SU-DHL-6 (cell line): Measurements from ENCODE around the gene RIMKLA.

ENCODE experiments used
- H2AFZ ChIP-seq: fragments of 200-600 bp; sonication (generic); 2 replicates; pipeline ENCODE4 v1.6.1; 2014; ENCODE audit warnings: low read depth, mild to moderate bottlenecking, moderate library complexity, mixed read lengths, antibody characterized with exemption, low read length; ENCODE audit not compliant: severe bottlenecking
- H3F3A ChIP-seq: fragments of 200-600 bp; shearing (Covaris generic); 2 replicates; pipeline ENCODE4 v1.6.0; 2016; ENCODE audit warnings: antibody characterized with exemption, mild to moderate bottlenecking; ENCODE audit not compliant: insufficient read depth
- H3K27ac ChIP-seq: fragments of 200-600 bp; sonication (generic); 2 replicates; pipeline ENCODE4 v1.5.1; 2016; ENCODE audit warnings: low read depth, mild to moderate bottlenecking, low read length, moderate library complexity, mixed read lengths
- H3K27me3 ChIP-seq: fragments of 200-600 bp; sonication (generic), shearing (Covaris generic); 2 replicates; pipeline ENCODE4 v1.6.0; 2014; ENCODE audit warnings: mild to moderate bottlenecking, low read length
- H3K36me3 ChIP-seq: fragments of 200-600 bp; sonication (generic); 2 replicates; pipeline ENCODE4 v1.6.1; 2014; ENCODE audit warnings: mild to moderate bottlenecking, low read length, mixed read lengths
- H3K4me2 ChIP-seq: fragments of 300-600, 200-600 bp; shearing (Covaris generic), sonication (generic); 2 replicates; pipeline ENCODE4 v1.6.0; 2014; ENCODE audit warnings: low read length, low read depth, mild to moderate bottlenecking; ENCODE audit not compliant: poor library complexity, severe bottlenecking
- H3K4me3 ChIP-seq: fragments of 200-600 bp; sonication (generic); 2 replicates; pipeline ENCODE4 v1.5.1; 2014; ENCODE audit warnings: antibody characterized with exemption, low read length, mild to moderate bottlenecking, mixed read lengths; ENCODE audit not compliant: insufficient read depth, poor library complexity, severe bottlenecking
- H3K79me2 ChIP-seq: fragments of 200-600 bp; sonication (generic); 2 replicates; pipeline ENCODE4 v1.6.1; 2014; ENCODE audit warnings: mild to moderate bottlenecking, low read length, moderate library complexity; ENCODE audit not compliant: insufficient read depth
- H3K9ac ChIP-seq: fragments of 200-600 bp; sonication (generic); 2 replicates; pipeline ENCODE4 v1.7.0; 2014; ENCODE audit warnings: mild to moderate bottlenecking, low read length
- H3K9me2 ChIP-seq: fragments of 200-600 bp; sonication (generic); replicated peaks from 2 replicates; pipeline ENCODE4 v1.6.1; 2014; ENCODE audit warnings: low read length; ENCODE audit not compliant: insufficient read depth
- H3K9me3 ChIP-seq: fragments of 200-600 bp; sonication (generic); 2 replicates; pipeline ENCODE4 v1.6.1; 2014; ENCODE audit warnings: low read length, mixed read lengths; ENCODE audit not compliant: insufficient read depth
- H4K20me1 ChIP-seq: fragments of 200-600 bp; sonication (generic); 2 replicates; pipeline ENCODE4 v1.6.1; 2014; ENCODE audit warnings: low read depth, mild to moderate bottlenecking, antibody characterized with exemption, low read length, moderate library complexity, mixed read lengths
- EZH2phosphoT487 ChIP-seq: fragments of 200-600 bp; sonication (generic), shearing (Covaris generic); conservative IDR thresholded peaks from 2 replicates; pipeline ENCODE4 v1.6.1; 2018; ENCODE audit warnings: mild to moderate bottlenecking, antibody characterized with exemption, low read length, moderate library complexity, mixed read lengths
- TF ChIP-seq, protein P1 (sequence below): fragments of 200-600 bp; sonication (generic); IDR thresholded peaks from one replicate; pipeline ENCODE4 v1.5.1; 2017; ENCODE audit warnings: antibody characterized with exemption, mild to moderate bottlenecking, low read length, moderate library complexity; ENCODE audit not compliant: insufficient read depth, poor library complexity, severe bottlenecking

RIMKLA gene

DNA sequence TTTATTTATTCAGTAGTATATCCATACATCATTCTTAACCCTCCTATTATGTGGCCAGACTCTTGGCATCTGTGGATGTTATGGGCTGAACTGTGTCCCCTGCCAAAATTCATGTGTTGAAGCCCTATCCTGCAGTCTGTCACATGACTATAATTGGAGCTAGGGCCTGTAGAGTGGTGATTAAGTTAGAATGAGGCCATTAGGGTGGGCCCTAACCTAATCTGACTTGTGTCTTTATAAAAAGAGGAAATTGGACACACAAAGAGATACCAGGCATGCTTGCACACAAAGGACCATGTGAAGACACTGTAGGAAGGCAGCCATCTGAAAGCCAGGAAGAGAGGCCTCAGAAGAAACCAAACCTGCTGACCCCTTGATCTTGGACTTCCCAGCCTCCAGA is 68.7 kb downstream of the RIMKLA start:
- Histone ChIP-seq H3K9ac (no peak overlapping the region), H4K20me1 (no peaks in the 10 kb centered on the region), H3K9me3 (no peaks in the 10 kb centered on the region), H3K79me2 (no peaks in the 10 kb centered on the region), H3K27me3 (no peaks in the 10 kb centered on the region), H3K9me2 (no peaks in the 10 kb centered on the region), H3K36me3 (no peaks in the 10 kb centered on the region), H2AFZ (no peak overlapping the region), H3K27ac (no peak overlapping the region), H3K4me3 (no peak overlapping the region), H3F3A (no peaks in the 10 kb centered on the region), H3K4me2 (no peak overlapping the region)
- no peak for TF ChIP-seq EZH2phosphoT487
- TF ChIP-seq, protein P1, sequence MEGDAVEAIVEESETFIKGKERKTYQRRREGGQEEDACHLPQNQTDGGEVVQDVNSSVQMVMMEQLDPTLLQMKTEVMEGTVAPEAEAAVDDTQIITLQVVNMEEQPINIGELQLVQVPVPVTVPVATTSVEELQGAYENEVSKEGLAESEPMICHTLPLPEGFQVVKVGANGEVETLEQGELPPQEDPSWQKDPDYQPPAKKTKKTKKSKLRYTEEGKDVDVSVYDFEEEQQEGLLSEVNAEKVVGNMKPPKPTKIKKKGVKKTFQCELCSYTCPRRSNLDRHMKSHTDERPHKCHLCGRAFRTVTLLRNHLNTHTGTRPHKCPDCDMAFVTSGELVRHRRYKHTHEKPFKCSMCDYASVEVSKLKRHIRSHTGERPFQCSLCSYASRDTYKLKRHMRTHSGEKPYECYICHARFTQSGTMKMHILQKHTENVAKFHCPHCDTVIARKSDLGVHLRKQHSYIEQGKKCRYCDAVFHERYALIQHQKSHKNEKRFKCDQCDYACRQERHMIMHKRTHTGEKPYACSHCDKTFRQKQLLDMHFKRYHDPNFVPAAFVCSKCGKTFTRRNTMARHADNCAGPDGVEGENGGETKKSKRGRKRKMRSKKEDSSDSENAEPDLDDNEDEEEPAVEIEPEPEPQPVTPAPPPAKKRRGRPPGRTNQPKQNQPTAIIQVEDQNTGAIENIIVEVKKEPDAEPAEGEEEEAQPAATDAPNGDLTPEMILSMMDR, result no peak

DNA sequence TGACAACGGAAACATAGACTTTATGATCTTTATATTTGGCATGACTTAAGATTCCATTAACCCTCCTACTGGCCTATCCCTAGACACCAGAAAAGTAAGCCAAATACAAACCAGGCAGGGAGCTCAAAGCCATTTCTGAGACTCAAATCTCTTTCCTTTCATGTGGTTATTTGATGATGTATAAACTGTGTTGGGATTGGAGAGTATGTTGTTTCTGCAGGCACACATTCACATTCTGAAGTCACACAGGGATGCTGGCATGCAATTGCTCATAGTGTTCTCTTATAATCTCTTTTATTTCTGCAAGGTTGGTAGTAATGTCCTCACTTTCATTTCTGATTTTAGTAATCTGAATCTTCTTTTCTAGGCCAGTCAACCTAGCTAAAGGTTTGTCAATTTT is 69.5 kb downstream of the RIMKLA start:
- Histone ChIP-seq H3K9me2 (no peaks in the 10 kb centered on the region), H2AFZ (no peak overlapping the region), H3K79me2 (no peaks in the 10 kb centered on the region), H3F3A (no peaks in the 10 kb centered on the region), H3K9me3 (no peaks in the 10 kb centered on the region), H3K36me3 (no peaks in the 10 kb centered on the region), H3K9ac (no peak overlapping the region), H3K4me2 (no peak overlapping the region), H3K27ac (no peak overlapping the region), H3K27me3 (no peaks in the 10 kb centered on the region), H3K4me3 (no peak overlapping the region), H4K20me1 (no peaks in the 10 kb centered on the region)
- TF ChIP-seq EZH2phosphoT487, result no peak
- TF ChIP-seq, protein P1, result no peak

GRCh38 chr1:42453386-42453785 is 72.8 kb downstream of the RIMKLA start:
- Histone ChIP-seq H3K27me3 (no peaks in the 10 kb centered on the region), H3K9ac (no peak overlapping the region), H3K36me3 (no peaks in the 10 kb centered on the region), H2AFZ (no peak overlapping the region), H3F3A (peaks cover 3% of the 10 kb centered on the region; the same call in 1 of the 2 replicates), H3K4me2 (no peak overlapping the region), H3K9me2 (no peaks in the 10 kb centered on the region), H3K79me2 (peaks cover 9% of the 10 kb centered on the region; the same call in 1 of the 2 replicates), H4K20me1 (no peaks in the 10 kb centered on the region), H3K4me3 (no peak overlapping the region), H3K9me3 (no peaks in the 10 kb centered on the region), H3K27ac (no peak overlapping the region)
- no peak for TF ChIP-seq EZH2phosphoT487
- TF ChIP-seq, protein P1, result no peak
